Measurements from ENCODE around the gene SMAD4.
"Not testable (repeated sequence)": the region's sequence is repeated elsewhere in the genome, so short reads cannot be mapped to it uniquely, and the experiment has no call there.

Gene SMAD4

GRCh38 chr18:51078026-51078425, 48.0 kb downstream of the SMAD4 start:
- no peak overlapping the region for H3K4me3 ChIP-seq (replicated peaks; ENCODE audit: low read depth, low read length)
- TF ChIP-seq CTCF (IDR thresholded peaks at IDR 0.05; ENCODE audit: low read depth, low read length, missing control alignments): no peak
- no peak for DNase-seq (ENCODE audit: extremely low read depth, low read depth)

GRCh38 chr18:51082571-51083267, 52.7 kb downstream of the SMAD4 start:
- no peak overlapping the region for H3K4me3 ChIP-seq (replicated peaks; ENCODE audit: low read depth, low read length)
- DNase-seq (ENCODE audit: extremely low read depth, low read depth): no peak
- no peak for TF ChIP-seq CTCF (IDR thresholded peaks at IDR 0.05; ENCODE audit: low read depth, low read length, missing control alignments)

- TF ChIP-seq CTCF (IDR thresholded peaks at IDR 0.05; ENCODE audit: low read depth, low read length, missing control alignments): no peak
- DNase-seq (ENCODE audit: extremely low read depth, low read depth): no peak
- H3K4me3 ChIP-seq (replicated peaks; ENCODE audit: low read depth, low read length): no peak overlapping the region
These were observed 53.4 kb downstream of the SMAD4 start for GRCh38 chr18:51083398-51083797.

GRCh38 chr18:51088410-51088809, 58.4 kb downstream of the SMAD4 start:
- no peak overlapping the region for H3K4me3 ChIP-seq (replicated peaks; ENCODE audit: low read depth, low read length)
- no peak for DNase-seq (ENCODE audit: extremely low read depth, low read depth)
- no peak for TF ChIP-seq CTCF (IDR thresholded peaks at IDR 0.05; ENCODE audit: low read depth, low read length, missing control alignments)

GRCh38 chr18:51089691-51090090, 59.7 kb downstream of the SMAD4 start:
- TF ChIP-seq CTCF (IDR thresholded peaks at IDR 0.05; ENCODE audit: low read depth, low read length, missing control alignments): no peak
- H3K4me3 ChIP-seq (replicated peaks; ENCODE audit: low read depth, low read length): no peak overlapping the region
- no peak for DNase-seq (ENCODE audit: extremely low read depth, low read depth)

- no peak overlapping the region for H3K4me3 ChIP-seq (replicated peaks; ENCODE audit: low read depth, low read length)
- TF ChIP-seq CTCF (IDR thresholded peaks at IDR 0.05; ENCODE audit: low read depth, low read length, missing control alignments): no peak
- no peak for DNase-seq (ENCODE audit: extremely low read depth, low read depth)
These were observed 61.3 kb downstream of the SMAD4 start for GRCh38 chr18:51091270-51091669.

- TF ChIP-seq CTCF (IDR thresholded peaks at IDR 0.05; ENCODE audit: low read depth, low read length, missing control alignments): no peak
- no peak overlapping the region for H3K4me3 ChIP-seq (replicated peaks; ENCODE audit: low read depth, low read length)
- no peak for DNase-seq (ENCODE audit: extremely low read depth, low read depth)
These were observed 62.1 kb downstream of the SMAD4 start for GRCh38 chr18:51092117-51092516.

- not testable (repeated sequence) for DNase-seq (ENCODE audit: extremely low read depth, low read depth); H3K4me3 ChIP-seq (replicated peaks; ENCODE audit: low read depth, low read length)
These were observed 63.0 kb downstream of the SMAD4 start for GRCh38 chr18:51092967-51093366.
